ENCODE data around the gene MXRA5.

The MXRA5 gene, protein sequence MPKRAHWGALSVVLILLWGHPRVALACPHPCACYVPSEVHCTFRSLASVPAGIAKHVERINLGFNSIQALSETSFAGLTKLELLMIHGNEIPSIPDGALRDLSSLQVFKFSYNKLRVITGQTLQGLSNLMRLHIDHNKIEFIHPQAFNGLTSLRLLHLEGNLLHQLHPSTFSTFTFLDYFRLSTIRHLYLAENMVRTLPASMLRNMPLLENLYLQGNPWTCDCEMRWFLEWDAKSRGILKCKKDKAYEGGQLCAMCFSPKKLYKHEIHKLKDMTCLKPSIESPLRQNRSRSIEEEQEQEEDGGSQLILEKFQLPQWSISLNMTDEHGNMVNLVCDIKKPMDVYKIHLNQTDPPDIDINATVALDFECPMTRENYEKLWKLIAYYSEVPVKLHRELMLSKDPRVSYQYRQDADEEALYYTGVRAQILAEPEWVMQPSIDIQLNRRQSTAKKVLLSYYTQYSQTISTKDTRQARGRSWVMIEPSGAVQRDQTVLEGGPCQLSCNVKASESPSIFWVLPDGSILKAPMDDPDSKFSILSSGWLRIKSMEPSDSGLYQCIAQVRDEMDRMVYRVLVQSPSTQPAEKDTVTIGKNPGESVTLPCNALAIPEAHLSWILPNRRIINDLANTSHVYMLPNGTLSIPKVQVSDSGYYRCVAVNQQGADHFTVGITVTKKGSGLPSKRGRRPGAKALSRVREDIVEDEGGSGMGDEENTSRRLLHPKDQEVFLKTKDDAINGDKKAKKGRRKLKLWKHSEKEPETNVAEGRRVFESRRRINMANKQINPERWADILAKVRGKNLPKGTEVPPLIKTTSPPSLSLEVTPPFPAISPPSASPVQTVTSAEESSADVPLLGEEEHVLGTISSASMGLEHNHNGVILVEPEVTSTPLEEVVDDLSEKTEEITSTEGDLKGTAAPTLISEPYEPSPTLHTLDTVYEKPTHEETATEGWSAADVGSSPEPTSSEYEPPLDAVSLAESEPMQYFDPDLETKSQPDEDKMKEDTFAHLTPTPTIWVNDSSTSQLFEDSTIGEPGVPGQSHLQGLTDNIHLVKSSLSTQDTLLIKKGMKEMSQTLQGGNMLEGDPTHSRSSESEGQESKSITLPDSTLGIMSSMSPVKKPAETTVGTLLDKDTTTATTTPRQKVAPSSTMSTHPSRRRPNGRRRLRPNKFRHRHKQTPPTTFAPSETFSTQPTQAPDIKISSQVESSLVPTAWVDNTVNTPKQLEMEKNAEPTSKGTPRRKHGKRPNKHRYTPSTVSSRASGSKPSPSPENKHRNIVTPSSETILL (N-terminal part only)
- long read RNA-seq, result 0 reads

DNA sequence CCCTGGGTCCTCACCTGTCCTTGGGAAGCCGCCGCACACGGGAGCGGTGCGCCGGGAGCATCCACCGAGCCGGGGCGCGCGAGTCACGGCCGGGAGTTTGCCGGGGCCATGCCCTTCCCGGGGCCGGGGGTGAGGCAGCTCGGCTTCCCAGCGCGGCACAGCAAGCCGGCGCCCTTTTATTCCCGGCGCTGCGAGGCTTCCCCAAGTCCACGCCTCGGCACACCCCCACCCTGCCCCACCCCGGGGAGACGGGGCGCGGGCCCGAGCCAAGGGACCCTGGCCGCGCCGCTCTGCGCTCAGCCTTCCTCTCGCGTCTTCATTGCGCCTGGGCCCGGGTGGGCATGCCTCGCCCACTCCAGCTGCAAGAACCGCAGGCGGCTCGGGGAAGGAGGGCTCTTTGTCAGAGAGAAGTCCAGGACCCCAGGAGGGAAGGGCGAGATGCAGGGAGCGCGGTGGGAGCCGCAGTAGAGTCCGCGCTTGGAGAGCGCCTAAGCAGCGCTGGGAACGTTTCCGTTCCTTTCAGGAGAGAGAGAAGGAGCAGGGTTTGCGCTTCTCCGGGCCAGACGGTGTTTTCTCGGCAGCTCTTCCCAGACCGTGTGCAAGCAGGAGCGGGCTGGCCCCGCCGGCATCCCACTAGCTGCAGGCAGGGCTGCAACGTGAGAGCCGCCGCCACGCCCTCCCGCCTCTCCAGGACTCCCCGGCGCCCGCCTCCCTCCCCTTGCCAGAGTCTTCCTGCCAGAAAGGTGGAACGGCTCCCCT is at the start of gene MXRA5:
Gene MXRA5, minus strand, starts transcription at position 152 of the 759 bp plus-strand sequence. CDS start 2,819 bp downstream, outside the sequence.
- TF ChIP-seq SPI1 (IDR thresholded peaks at IDR 0.05; ENCODE audit: borderline replicate concordance, low read depth) (no peak), POLR2AphosphoS5 (IDR thresholded peaks at IDR 0.05; ENCODE audit: low read depth) (no peak), GABPA (IDR thresholded peaks at IDR 0.05; ENCODE audit: low read depth) (no peak)
- TF ChIP-seq, protein P1, sequence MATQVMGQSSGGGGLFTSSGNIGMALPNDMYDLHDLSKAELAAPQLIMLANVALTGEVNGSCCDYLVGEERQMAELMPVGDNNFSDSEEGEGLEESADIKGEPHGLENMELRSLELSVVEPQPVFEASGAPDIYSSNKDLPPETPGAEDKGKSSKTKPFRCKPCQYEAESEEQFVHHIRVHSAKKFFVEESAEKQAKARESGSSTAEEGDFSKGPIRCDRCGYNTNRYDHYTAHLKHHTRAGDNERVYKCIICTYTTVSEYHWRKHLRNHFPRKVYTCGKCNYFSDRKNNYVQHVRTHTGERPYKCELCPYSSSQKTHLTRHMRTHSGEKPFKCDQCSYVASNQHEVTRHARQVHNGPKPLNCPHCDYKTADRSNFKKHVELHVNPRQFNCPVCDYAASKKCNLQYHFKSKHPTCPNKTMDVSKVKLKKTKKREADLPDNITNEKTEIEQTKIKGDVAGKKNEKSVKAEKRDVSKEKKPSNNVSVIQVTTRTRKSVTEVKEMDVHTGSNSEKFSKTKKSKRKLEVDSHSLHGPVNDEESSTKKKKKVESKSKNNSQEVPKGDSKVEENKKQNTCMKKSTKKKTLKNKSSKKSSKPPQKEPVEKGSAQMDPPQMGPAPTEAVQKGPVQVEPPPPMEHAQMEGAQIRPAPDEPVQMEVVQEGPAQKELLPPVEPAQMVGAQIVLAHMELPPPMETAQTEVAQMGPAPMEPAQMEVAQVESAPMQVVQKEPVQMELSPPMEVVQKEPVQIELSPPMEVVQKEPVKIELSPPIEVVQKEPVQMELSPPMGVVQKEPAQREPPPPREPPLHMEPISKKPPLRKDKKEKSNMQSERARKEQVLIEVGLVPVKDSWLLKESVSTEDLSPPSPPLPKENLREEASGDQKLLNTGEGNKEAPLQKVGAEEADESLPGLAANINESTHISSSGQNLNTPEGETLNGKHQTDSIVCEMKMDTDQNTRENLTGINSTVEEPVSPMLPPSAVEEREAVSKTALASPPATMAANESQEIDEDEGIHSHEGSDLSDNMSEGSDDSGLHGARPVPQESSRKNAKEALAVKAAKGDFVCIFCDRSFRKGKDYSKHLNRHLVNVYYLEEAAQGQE (IDR thresholded peaks at IDR 0.05; ENCODE audit: insufficient replicate concordance, low read depth), result no peak
- TF ChIP-seq, protein P2, sequence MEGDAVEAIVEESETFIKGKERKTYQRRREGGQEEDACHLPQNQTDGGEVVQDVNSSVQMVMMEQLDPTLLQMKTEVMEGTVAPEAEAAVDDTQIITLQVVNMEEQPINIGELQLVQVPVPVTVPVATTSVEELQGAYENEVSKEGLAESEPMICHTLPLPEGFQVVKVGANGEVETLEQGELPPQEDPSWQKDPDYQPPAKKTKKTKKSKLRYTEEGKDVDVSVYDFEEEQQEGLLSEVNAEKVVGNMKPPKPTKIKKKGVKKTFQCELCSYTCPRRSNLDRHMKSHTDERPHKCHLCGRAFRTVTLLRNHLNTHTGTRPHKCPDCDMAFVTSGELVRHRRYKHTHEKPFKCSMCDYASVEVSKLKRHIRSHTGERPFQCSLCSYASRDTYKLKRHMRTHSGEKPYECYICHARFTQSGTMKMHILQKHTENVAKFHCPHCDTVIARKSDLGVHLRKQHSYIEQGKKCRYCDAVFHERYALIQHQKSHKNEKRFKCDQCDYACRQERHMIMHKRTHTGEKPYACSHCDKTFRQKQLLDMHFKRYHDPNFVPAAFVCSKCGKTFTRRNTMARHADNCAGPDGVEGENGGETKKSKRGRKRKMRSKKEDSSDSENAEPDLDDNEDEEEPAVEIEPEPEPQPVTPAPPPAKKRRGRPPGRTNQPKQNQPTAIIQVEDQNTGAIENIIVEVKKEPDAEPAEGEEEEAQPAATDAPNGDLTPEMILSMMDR (IDR thresholded peaks at IDR 0.05; ENCODE audit: insufficient read depth, low read length), result no peak
- no peak for DNase-seq (ENCODE audit: low read depth in 1 of 2, low spot score in 1 of 2)
- Histone ChIP-seq H3K27me3 (ENCODE audit: insufficient read depth, poor library complexity, severe bottlenecking) (peaks cover 11% of the 10 kb centered on the region), H3K27ac (replicated peaks) (no peak within 1 kb of the TSS), H3K4me3 (replicated peaks; ENCODE audit: insufficient read depth, low read length) (no peak within 1 kb of the TSS)

DNA sequence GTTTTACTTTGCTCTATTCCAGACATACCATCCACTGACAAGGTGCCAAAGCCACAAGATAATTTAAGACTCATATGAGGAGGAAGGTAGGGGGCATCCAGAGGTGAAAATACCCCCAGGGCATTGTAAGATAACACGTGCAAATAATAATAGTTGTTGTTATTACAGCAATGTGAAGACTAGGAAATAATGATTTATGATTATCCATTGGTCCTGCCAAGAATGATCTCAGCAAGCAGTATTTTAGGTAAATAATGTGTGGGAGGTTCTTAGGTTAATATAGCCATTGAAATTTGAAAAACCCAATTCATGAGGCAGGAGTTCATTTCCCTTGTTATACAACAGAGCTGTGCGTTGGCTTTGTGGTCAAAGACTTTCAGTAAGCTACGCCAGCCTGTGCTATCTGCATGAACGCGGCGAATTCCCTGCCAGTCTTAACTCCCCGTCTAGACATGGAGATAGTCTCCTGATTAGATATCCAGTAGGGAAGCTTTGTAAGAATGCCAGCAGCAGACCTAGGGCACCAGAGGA is 47.2 kb upstream of the MXRA5 start:
- Histone ChIP-seq H3K27me3 (ENCODE audit: insufficient read depth, poor library complexity, severe bottlenecking) (no peaks in the 10 kb centered on the region), H3K27ac (replicated peaks) (no peak overlapping the region), H3K4me3 (replicated peaks; ENCODE audit: insufficient read depth, low read length) (no peak overlapping the region)
- no peak for DNase-seq (ENCODE audit: low read depth in 1 of 2, low spot score in 1 of 2)
- no peak for TF ChIP-seq GABPA (IDR thresholded peaks at IDR 0.05; ENCODE audit: low read depth)
- TF ChIP-seq, protein P1 (IDR thresholded peaks at IDR 0.05; ENCODE audit: insufficient replicate concordance, low read depth), result no peak

DNA sequence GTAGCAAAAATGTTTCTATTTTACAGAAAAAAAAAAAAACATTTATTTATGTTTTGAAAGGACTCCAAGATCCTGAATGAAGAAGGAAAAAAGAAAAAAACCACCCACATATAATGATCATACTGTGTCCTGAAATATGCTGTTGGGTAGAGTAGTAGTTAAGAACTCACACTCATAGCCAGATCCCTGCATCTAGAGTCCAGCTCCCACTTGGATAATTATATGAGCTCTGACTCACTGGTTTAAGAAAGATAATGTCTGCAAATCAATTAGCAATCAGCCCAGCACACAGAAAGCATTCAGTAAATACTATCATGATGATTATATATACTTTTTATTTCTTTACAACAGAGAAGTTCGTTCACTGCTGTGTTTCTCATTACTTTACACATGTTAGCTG is 46.7 kb upstream of the MXRA5 start:
- Histone ChIP-seq H3K4me3 (replicated peaks; ENCODE audit: insufficient read depth, low read length) (no peak overlapping the region), H3K27ac (replicated peaks) (no peak overlapping the region), H3K27me3 (ENCODE audit: insufficient read depth, poor library complexity, severe bottlenecking) (no peaks in the 10 kb centered on the region)
- DNase-seq (ENCODE audit: low read depth in 1 of 2, low spot score in 1 of 2), result no peak
- TF ChIP-seq, protein P1 (IDR thresholded peaks at IDR 0.05; ENCODE audit: insufficient replicate concordance, low read depth), result no peak
- TF ChIP-seq POLR2AphosphoS5 (IDR thresholded peaks at IDR 0.05; ENCODE audit: low read depth) (no peak), GABPA (IDR thresholded peaks at IDR 0.05; ENCODE audit: low read depth) (no peak), SPI1 (IDR thresholded peaks at IDR 0.05; ENCODE audit: borderline replicate concordance, low read depth) (no peak)
- TF ChIP-seq, protein P2 (IDR thresholded peaks at IDR 0.05; ENCODE audit: insufficient read depth, low read length), result no peak

All from HL-60 (cell line).